Measurements from ENCODE around the gene MRM2.
"Not testable (repeated sequence)": the region's sequence is repeated elsewhere in the genome, so short reads cannot be mapped to it uniquely, and the experiment has no call there.

Gene MRM2

DNA sequence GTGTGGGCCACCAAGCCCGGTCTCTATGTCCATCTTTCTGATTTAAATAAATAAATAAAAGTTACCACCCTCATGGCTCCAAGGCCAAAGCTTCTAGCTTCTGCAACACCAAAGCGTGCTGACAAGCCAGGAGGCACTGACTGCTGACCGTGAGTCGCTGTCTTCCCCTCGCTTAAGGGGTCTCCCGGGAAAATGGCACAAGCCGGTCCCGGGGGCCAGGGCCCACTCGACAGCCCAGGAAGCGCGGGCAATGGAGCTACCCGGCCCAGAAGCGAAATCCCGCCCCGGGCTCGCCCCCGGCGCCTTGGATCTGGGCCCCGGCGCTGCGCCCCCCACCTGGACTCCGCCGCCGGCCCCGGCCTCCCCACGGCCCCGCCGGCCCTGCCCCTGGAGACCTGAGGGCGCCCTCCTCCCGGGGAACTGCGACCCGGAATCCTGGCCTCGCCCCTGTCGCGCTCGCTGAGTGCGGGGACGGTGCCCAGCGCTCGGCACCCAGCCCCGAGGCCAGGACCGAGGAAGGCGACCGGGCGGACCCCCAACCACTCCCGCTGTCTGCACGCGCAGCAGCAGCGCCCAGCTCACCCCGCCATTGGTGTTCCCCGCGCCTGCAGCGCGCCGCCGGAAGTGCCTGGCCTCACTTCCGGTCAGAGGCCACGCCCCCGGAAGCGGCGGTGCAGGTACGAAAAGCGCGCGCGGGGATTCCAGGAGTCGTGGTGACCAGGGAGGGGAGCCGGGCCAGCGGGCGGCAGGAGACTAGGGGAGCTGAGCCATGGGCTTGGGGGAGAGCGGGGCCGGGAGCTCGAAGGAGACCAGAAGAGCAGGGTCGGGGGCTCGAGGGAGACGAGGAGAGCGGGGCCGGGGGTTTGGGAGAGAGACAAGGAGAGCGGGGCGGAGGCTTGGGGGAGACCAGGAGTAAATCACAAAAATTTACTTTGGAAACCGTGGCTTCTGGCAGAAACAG is at the start of gene MRM2, which contains the start of gene NUDT1:
MRM2 (minus strand) TSS at position 626 of the 961 bp plus-strand sequence; CDS start at position 590, 36 bp downstream.
NUDT1 (plus strand) TSS at position 647 of the 961 bp plus-strand sequence. CDS start 2,349 bp downstream, outside the sequence.
- DNase-seq (ENCODE audit: low read depth), result peak; percentile 56

DNA sequence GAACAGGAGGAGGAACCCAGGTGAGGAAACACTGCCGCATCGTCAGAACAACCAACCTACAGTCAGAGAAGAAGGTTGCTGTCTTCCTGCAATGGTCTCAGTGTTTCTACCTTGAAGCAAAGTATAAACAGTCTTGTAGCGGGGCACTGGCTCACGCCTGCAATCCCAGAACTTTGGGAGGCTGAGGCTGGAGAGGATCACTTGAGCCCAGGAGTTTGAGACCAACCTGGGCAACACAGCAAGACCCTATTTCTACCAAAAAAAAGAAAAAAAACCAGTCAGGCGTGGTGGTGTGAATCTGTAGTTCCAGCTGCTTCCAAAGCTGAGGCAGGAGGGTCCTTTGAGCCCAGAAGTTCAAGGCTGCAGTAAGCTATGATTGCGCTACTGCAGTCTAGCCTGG is 48.9 kb upstream of the MRM2 start:
- DNase-seq (ENCODE audit: low read depth), result no peak

DNA sequence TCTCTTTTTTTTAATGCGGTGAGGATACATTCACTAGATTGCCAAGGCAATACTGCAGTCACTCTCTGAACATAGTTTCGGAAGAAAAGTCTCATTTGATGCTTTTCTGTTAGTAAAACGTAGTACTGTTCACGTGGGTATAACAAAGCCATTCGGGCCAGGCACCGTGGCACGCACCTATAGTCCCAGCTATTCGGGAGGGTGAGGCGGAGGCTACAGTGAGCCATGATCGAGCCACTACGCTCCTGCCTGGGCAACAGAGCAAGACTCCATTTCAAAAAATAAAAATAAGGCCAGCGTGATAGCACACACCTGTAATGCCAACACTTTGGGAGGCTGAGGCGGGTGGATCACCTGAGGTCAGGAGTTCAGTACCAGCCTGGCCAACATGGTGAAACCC is 47.6 kb upstream of the MRM2 start:
- DNase-seq (ENCODE audit: low read depth), result no peak

DNA sequence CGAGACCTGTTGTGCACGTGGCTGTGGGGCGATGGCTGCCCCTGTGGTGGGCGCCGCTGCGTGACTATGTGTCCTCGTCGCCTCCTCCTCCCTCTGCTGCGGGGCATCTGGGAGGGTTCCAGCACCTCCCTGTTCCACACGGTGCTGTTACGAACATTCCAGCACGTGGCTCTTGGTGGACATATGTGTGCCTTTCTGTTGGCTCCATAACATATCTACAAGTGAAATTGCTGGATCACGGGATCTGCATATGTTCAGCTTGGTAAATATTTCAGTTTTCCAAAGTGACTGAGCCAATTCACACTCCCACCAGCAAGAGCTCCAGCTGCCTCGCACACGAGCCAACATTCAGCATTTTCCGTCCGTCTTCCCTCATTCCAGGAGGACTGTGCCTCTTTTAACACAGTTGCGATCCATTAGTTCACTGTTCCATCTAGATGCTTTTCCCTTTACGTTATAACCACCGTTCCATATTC is 47.1 kb upstream of the MRM2 start:
- DNase-seq (ENCODE audit: low read depth), result no peak

- DNase-seq (ENCODE audit: low read depth), result no peak
These were observed 46.5 kb upstream of the MRM2 start for GRCh38 chr7:2288503-2288902.

GRCh38 chr7:2287745-2288144 is 45.7 kb upstream of the MRM2 start:
- DNase-seq (ENCODE audit: low read depth), result no peak

- no peak for DNase-seq (ENCODE audit: low read depth)
These were observed 41.1 kb upstream of the MRM2 start for GRCh38 chr7:2283074-2283473.

GRCh38 chr7:2282185-2282751 is 40.3 kb upstream of the MRM2 start:
- DNase-seq (ENCODE audit: low read depth), result no peak

DNA sequence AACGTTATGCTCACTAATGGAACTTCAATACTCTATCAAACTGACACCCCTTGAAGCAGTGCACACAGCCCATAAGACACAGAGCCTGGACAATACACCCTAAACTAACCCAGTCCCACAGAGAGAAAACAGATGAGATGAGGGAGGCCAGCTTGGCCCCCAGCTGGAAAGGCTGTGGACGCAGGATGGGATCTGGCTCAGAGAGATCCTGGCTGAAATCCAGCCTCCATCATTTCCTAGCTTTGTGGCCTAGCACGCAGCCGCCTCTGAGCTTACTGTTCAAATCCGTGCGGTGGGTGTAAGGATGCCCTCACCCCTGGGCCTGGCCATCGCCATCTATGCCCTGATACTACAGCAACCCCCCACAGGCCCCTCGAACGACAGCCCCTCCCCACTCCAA is 39.5 kb upstream of the MRM2 start:
- no peak for DNase-seq (ENCODE audit: low read depth)

DNA sequence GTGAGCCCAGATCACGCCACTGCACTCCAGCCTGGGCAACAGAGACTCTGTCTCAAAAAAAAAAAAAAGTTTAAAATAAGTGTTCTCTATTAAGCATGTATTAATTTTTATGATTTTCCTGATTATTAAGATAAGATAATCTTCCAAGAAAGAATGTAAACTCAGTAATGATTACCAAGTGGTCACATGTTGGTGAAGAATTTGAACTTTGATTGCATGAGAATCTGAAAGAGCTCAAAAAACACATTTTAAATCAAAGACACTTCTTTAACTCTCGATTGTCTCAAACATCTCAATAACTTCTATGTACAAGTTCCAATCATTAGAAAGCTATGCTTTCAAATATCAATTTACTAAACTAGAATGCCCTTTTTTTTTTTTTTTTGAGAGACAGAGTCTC is 38.4 kb upstream of the MRM2 start:
- no peak for DNase-seq (ENCODE audit: low read depth)

- no peak for DNase-seq (ENCODE audit: low read depth)
These were observed 37.9 kb upstream of the MRM2 start for GRCh38 chr7:2279896-2280295.

DNA sequence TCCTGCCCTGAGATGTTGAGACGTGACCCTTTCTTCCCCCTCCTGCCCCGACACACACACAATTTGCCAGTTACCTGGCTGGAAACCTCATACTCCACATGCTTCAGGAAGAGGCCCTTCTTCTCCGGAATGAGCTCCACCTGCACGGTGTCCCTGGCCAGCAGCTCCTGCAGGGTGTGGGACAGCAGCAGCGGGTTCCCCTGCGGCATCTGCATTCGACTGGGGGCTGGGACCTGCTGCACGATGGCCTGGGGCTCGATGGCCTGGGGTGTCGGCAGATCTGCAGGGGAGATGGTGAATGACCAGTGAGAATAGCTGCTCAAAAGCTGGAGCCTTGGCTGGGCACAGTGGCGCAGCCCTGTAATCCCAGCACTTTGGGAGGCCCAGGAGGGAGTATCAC is 36.0 kb upstream of the MRM2 start:
- no peak for DNase-seq (ENCODE audit: low read depth)

DNA sequence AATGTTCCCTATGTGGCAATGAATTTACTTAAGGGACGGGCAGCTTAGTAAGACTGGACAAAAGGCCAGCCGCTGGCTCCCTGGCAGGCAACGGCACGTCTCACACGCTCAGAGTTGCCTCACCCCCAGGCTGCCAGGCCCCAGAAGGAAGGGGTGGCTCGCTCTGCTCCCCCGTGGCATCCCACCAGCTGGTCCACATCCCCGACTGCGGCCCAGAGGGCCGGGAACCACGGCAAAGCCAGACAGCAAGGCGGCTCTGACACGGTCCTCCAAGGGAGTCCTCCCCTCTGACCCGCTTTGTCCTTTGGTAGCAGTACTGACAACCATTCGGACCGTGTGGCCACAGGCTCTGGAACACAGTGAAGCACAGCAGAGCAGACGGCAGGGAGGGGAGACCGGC is 34.1 kb upstream of the MRM2 start:
- DNase-seq (ENCODE audit: low read depth), result no peak

GRCh38 chr7:2275101-2275500 is 33.1 kb upstream of the MRM2 start:
- no peak for DNase-seq (ENCODE audit: low read depth)

DNA sequence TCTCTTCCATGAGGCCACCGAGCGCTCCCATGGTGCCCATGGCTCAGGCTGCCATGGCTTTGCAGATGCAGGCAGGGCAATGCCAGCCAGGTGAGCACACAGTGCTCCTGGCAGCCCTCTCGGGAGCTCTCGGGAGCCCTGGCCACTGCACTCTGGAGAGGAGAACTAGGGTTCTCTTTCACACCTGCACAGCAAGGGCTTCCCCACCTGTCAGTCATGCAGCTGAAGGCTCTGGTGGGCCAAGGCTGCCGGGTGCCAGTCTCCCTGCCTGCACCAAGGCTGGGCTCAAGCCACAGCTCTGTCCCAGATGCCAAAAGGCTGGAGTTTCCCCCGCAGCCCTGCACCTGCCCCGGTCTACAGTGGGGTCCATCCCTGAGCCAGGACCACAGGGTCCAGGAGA is 32.7 kb upstream of the MRM2 start:
- no peak for DNase-seq (ENCODE audit: low read depth)

DNA sequence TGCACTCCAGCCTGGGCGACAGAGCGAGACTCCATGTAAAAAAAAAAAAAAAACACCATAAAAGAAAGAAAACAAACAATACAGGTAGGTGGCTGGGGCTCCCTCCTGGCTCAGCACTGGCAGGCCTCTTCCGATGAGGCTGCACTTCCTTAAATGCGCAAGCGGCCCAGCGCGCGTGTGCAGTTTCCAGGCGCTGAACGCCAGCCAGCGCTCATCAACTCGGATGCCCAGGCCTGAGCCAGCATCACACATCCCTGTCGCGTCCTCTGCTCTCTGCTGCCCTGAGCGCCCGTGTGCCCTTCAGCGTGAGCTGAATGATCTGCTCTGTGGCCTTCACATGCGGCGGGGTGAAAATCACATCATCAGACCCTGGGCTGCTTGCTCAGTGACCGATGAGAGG is 31.9 kb upstream of the MRM2 start:
- no peak for DNase-seq (ENCODE audit: low read depth)

DNA sequence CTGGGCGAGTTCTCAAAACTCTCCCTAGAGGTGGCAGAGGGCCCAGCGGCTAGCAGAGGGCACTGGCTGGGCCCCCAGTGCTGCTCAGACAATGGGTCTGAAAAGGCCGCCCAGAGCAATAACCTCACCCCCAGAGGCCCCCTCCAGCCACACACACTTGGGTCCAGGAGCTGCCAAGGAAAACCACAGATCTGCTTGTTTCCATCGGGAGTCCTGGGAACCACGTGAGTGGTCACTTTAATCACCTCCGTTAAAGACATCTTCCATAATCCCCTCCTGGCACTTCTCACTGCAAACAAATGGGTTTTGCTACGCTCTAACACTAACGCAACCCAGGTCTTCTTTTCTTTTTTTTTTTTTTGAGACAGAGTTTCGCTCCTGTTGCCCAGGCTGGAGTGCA is 30.0 kb upstream of the MRM2 start:
- DNase-seq (ENCODE audit: low read depth), result no peak

DNA sequence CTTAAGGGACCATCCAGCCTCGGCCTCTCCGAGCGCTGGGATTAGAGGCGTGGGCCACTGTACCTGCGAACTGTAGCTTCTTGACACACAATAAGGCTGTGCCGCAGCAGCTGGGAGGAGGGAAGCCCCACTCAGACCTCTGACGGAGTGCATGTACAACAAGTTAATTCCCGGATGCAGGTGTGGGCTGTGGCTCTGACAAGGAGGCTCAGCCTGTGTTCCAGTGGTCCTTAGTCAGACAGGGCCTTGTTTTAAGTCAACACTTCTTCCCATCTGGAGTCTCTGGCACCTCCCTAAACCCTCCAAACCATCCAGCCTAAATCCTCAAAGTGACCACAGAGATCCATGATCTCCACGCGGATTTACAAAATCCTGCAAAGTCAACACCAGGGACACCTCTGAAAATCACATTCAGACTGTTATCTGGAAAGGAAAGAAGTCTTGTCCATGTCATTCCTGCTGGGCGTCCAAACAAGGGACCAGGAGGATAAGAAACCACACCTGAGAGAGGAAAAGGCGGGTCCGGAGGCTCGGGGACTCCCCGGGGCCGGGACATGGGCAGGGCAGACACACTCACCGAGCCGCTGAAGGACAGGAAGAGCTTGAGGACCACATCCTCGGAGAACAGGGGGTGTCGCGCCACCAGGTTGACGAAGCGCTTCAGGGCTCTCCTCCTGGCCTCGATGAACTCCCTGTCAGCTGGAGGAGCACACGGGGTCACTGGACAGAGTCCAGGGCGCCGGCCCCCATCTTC is 29.4 kb upstream of the MRM2 start:
- DNase-seq (ENCODE audit: low read depth), result no peak

DNA sequence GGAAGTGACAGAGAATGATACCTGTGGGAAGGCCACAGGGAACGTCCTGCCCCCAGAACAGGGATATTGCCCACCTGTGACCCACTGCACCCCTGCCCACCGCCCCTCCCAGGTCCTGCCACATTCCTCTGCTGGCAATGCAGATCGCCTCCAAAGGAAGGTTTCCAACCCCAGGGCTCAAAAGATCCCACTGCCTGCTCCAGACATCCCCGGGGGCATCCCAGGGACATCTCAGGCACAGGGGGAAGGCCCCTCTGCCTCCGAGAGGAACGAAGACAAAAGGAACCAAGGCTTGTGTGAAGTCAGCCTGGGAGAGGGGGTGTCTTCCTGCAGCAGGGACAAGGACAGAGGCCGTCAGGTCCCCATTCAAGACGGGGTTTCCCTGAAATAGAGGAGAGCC is 28.5 kb upstream of the MRM2 start:
- DNase-seq (ENCODE audit: low read depth), result no peak

- DNase-seq (ENCODE audit: low read depth), result no peak
These were observed 28.0 kb upstream of the MRM2 start for GRCh38 chr7:2269991-2270460.

DNA sequence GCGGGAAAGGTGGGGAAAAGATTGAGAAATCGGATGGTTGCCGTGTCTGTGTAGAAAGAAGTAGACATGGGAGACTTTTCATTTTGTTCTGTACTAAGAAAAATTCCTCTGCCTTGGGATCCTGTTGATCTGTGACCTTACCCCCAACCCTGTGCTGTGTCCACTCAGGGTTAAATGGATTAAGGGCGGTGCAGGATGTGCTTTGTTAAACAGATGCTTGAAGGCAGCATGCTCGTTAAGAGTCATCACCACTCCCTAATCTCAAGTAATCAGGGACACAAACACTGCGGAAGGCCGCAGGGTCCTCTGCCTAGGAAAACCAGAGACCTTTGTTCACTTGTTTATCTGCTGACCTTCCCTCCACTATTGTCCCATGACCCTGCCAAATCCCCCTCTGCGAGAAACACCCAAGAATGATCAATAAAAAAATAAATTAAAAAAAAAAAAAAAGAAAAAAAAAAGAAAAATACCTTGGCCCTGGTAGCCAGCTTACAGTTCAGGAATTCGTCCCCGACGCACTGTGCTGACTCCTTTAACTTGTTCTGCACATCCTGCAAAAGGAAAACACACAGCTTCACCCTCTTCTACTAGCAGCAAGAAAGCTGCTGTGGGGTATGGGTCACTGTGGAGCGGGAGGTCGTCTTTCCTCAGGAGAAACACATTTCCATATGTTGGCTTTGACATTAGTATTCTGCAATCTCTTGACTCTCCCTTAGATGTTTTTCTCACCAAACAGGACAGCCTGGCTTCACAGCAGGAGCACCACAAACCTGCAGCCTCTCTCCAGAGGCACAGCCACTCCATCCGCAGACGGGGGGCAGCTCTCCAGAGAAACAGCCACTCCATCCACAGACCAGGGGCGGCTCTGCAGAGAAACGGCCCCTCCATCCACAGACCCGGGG is 27.3 kb upstream of the MRM2 start:
- not testable (repeated sequence) for DNase-seq (ENCODE audit: low read depth)

All from stimulated activated CD8-positive, alpha-beta memory T cell treated with anti-CD3 and anti-CD28 coated beads, Interleukin-7, amount 100 ng/mL, for 24 hours (primary cell).